Nucleus accumbens (tissue), 56 donors: ENCODE results near the gene NT5C3A.
"Not testable (repeated sequence)": the region's sequence is repeated elsewhere in the genome, so short reads cannot be mapped to it uniquely, and the experiment has no call there.

Experiments
- DNase-seq, 56 donors: peaks; one replicate each; lab custom pipeline; 2025; lab: John Stamatoyannopoulos, UW

The NT5C3A gene

GRCh38 chr7:33062023-33062781 lies at the start of gene NT5C3A:
Gene NT5C3A (minus strand): TSS chr7:33062776. CDS start chr7:33062705, 71 bp downstream.
- DNase-seq: peak in 31 of 56 donors; percentile 2 to 73 (median 46)

- no peak for DNase-seq
Measured at GRCh38 chr7:33111614-33112013, 49.0 kb upstream of the NT5C3A start.

- peak in 4 of 56 donors; percentile 3 to 46 (median 12) for DNase-seq
Measured at GRCh38 chr7:33109758-33110238, 47.2 kb upstream of the NT5C3A start.

GRCh38 chr7:33109005-33109757 lies 46.6 kb upstream of the NT5C3A start, which contains the start of gene RP9:
Gene RP9 (minus strand): TSS chr7:33109404. CDS start chr7:33109372, 32 bp downstream.
- DNase-seq: peak in 51 of 56 donors; percentile 7 to 75 (median 50)

GRCh38 chr7:33108554-33109004 lies 46.0 kb upstream of the NT5C3A start:
- no peak for DNase-seq

- peak in 10 of 56 donors; percentile 2 to 63 (median 7) for DNase-seq
Measured at GRCh38 chr7:33107136-33108066, 44.8 kb upstream of the NT5C3A start.

GRCh38 chr7:33101906-33102305 lies 39.3 kb upstream of the NT5C3A start:
- no peak for DNase-seq

- DNase-seq: no peak
Measured at GRCh38 chr7:33100770-33101169, 38.2 kb upstream of the NT5C3A start.

- DNase-seq: no peak
Measured at GRCh38 chr7:33099154-33099940, 36.8 kb upstream of the NT5C3A start.

- not testable (repeated sequence) for DNase-seq
Measured at GRCh38 chr7:33094745-33095275, 32.2 kb upstream of the NT5C3A start.

GRCh38 chr7:33093266-33093665 lies 30.7 kb upstream of the NT5C3A start:
- DNase-seq: no peak

- DNase-seq: no peak
Measured at GRCh38 chr7:33091641-33092191, 29.1 kb upstream of the NT5C3A start.

GRCh38 chr7:33091111-33091531 lies 28.5 kb upstream of the NT5C3A start:
- DNase-seq: no peak

GRCh38 chr7:33089142-33089541 lies 26.6 kb upstream of the NT5C3A start:
- DNase-seq: no peak

- no peak for DNase-seq
Measured at GRCh38 chr7:33087858-33088257, 25.3 kb upstream of the NT5C3A start.

GRCh38 chr7:33087356-33087755 lies 24.8 kb upstream of the NT5C3A start:
- DNase-seq: no peak

- DNase-seq: no peak
Measured at GRCh38 chr7:33079763-33080690, 17.5 kb upstream of the NT5C3A start.

- no peak for DNase-seq
Measured at GRCh38 chr7:33079096-33079495, 16.5 kb upstream of the NT5C3A start.
